SK-N-SH (cell line): ENCODE measurements around the gene PCDH18. TPM values are rescaled to one million over a fixed set of nuclear protein-coding genes. Genes with fewer than 3 reads are reported as not detected.

ENCODE experiments used
- CTCF ChIA-PET: fragments of 300-600, 350-600 bp; formaldehyde crosslinking; extraction: SDS; loops from one replicate; lab custom pipeline; 2021; lab: Yijun Ruan, JAX
- POLR2A ChIA-PET: fragments of 350-600 bp; sonication (Branson Sonifier 250); formaldehyde crosslinking; extraction: SDS; loops from one replicate; lab custom pipeline; 2020; ENCODE audit warnings: antibody characterized with exemption, inconsistent platforms; lab: Yijun Ruan, JAX
- DNase-seq: peaks from one replicate; pipeline ENCODE4 v3.0.0; 2012
- H2AFZ ChIP-seq: fragments of 200-600 bp; sonication (generic); 2 replicates; pipeline ENCODE4 v1.8.1; 2016; ENCODE audit warnings: antibody characterized with exemption, mild to moderate bottlenecking, low read depth
- H3F3A ChIP-seq: fragments of 200-600 bp; sonication (generic); replicated peaks from 2 replicates; pipeline ENCODE3; 2016; ENCODE audit warnings: antibody characterized with exemption, mild to moderate bottlenecking; ENCODE audit not compliant: insufficient read depth
- H3K27ac ChIP-seq, 2 experiments: fragments of 200-500 bp in 1 of 2; fragments of 200-600 bp in 1 of 2; sonication (Bioruptor generic) in 1 of 2; sonication (generic), shearing (Covaris generic) in 1 of 2; 2 replicates each; pipeline versions ENCODE4 v1.5.1 to v1.6.1; 2014 to 2016; ENCODE audit warnings: low read depth in 2 of 2, inconsistent platforms in 1 of 2, low read length in 1 of 2, mild to moderate bottlenecking in 1 of 2, mixed read lengths in 1 of 2
- H3K27me3 ChIP-seq: fragments of 200-600 bp; sonication (generic), shearing (Covaris generic); 2 replicates; pipeline ENCODE4 v1.6.1; 2016; ENCODE audit warnings: mixed run types; ENCODE audit not compliant: insufficient read depth
- H3K36me3 ChIP-seq, 2 experiments: fragments of 200-500 bp in 1 of 2; fragments of 200-600 bp in 1 of 2; sonication (Bioruptor generic) in 1 of 2; sonication (generic) in 1 of 2; replicated peaks in 1 of 2; 2 replicates each; pipeline versions ENCODE3 to v1.5.1; 2014 to 2016; ENCODE audit warnings: low read length in 1 of 2, mild to moderate bottlenecking in 1 of 2; ENCODE audit not compliant: insufficient read depth in 2 of 2, control insufficient read depth in 1 of 2
- H3K4me1 ChIP-seq, 2 experiments: fragments of 200-500 bp in 1 of 2; fragments of 200-600 bp in 1 of 2; sonication (Bioruptor generic) in 1 of 2; sonication (generic), shearing (Covaris generic) in 1 of 2; 2 replicates each; pipeline versions ENCODE4 v1.5.1 to v1.6.1; 2014 to 2016; ENCODE audit warnings: low read depth in 1 of 2, low read length in 1 of 2, mixed run types in 1 of 2; ENCODE audit not compliant: insufficient read depth in 2 of 2, control insufficient read depth in 1 of 2
- H3K4me2 ChIP-seq: fragments of 200-600 bp; sonication (generic), shearing (Covaris generic); 2 replicates; pipeline ENCODE4 v1.6.1; 2017; ENCODE audit warnings: mixed run types
- H3K4me3 ChIP-seq, 2 experiments: fragments of 200-500 bp in 1 of 2; fragments of 200-600 bp in 1 of 2; sonication (Bioruptor generic) in 1 of 2; sonication (generic), shearing (Covaris generic) in 1 of 2; 2 replicates each; pipeline versions ENCODE4 v1.5.1 to v1.8.1; 2014 to 2016; ENCODE audit warnings: low read depth in 2 of 2, inconsistent platforms in 1 of 2, low read length in 1 of 2, mild to moderate bottlenecking in 1 of 2, mixed read lengths in 1 of 2, moderate library complexity in 1 of 2
- H3K79me2 ChIP-seq: fragments of 200-600 bp; sonication (generic); 2 replicates; pipeline ENCODE4 v1.8.1; 2017; ENCODE audit warnings: mild to moderate bottlenecking; ENCODE audit not compliant: insufficient read depth
- H3K9ac ChIP-seq: fragments of 200-600 bp; sonication (generic); 2 replicates; pipeline ENCODE4 v1.6.1; 2017; ENCODE audit warnings: mixed run types
- H3K9me2 ChIP-seq: fragments of 200-600 bp; sonication (generic); 2 replicates; pipeline ENCODE4 v1.6.1; 2017; ENCODE audit warnings: mixed run types
- H3K9me3 ChIP-seq: fragments of 200-600 bp; sonication (generic); 2 replicates; pipeline ENCODE4 v1.6.1; 2017; ENCODE audit warnings: mixed run types, mild to moderate bottlenecking, moderate library complexity
- H4K20me1 ChIP-seq: fragments of 200-600 bp; sonication (generic); 2 replicates; pipeline ENCODE4 v1.6.1; 2017; ENCODE audit warnings: mild to moderate bottlenecking, mixed run types; ENCODE audit not compliant: insufficient read depth
- ELF1 ChIP-seq: IDR thresholded peaks from 2 replicates; pipeline ENCODE4 v1.4.0; 2012
- EP300 ChIP-seq, 2 experiments: IDR thresholded peaks; 2 replicates each; pipeline versions ENCODE4 v1.4.0 to v1.6.1; 2012; ENCODE audit warnings: borderline replicate concordance in 1 of 2, low read depth in 1 of 2, low read length in 1 of 2
- FOSL2 ChIP-seq: IDR thresholded peaks from 2 replicates; pipeline ENCODE4 v1.4.0; 2012; ENCODE audit warnings: low read depth, mild to moderate bottlenecking, moderate library complexity, borderline replicate concordance
- JUND ChIP-seq: IDR thresholded peaks from 2 replicates; pipeline ENCODE4 v1.4.0; 2012
- MXI1 ChIP-seq: IDR thresholded peaks from 2 replicates; pipeline ENCODE4 v1.6.1; 2012; ENCODE audit warnings: mild to moderate bottlenecking, low read depth, low read length, improper control_type of control experiment
- NFIC ChIP-seq: IDR thresholded peaks from 2 replicates; pipeline ENCODE4 v1.4.0; 2012; ENCODE audit warnings: borderline replicate concordance
- PBX3 ChIP-seq: IDR thresholded peaks from 2 replicates; pipeline ENCODE4; 2012
- POLR2AphosphoS5 ChIP-seq: IDR thresholded peaks from 2 replicates; pipeline ENCODE4 v1.6.1; 2012; ENCODE audit warnings: low read depth, low read length
- RAD21 ChIP-seq: IDR thresholded peaks from 2 replicates; pipeline ENCODE4 v1.6.1; 2012; ENCODE audit warnings: mild to moderate bottlenecking, low read length
- SIN3A ChIP-seq: IDR thresholded peaks from 2 replicates; pipeline ENCODE4 v1.6.1; 2012; ENCODE audit warnings: low read depth, mild to moderate bottlenecking, low read length, moderate library complexity, borderline replicate concordance
- SMC3 ChIP-seq: IDR thresholded peaks from 2 replicates; pipeline ENCODE4 v1.6.1; 2012; ENCODE audit warnings: low read depth, low read length, improper control_type of control experiment
- TAF1 ChIP-seq: IDR thresholded peaks from 2 replicates; pipeline ENCODE4 v1.6.1; 2012; ENCODE audit warnings: low read depth, mild to moderate bottlenecking, low read length, moderate library complexity, borderline replicate concordance
- TCF12 ChIP-seq: IDR thresholded peaks from 2 replicates; pipeline ENCODE4 v1.4.0; 2012
- YY1 ChIP-seq: IDR thresholded peaks from 2 replicates; pipeline ENCODE4 v1.4.0; 2012; ENCODE audit warnings: low read depth, mild to moderate bottlenecking
- ZBTB33 ChIP-seq: IDR thresholded peaks from 2 replicates; pipeline ENCODE4 v1.4.0; 2012; ENCODE audit warnings: low read depth, borderline replicate concordance
- WGBS: methylation state at CpG from one replicate; pipeline ENCODE4 v1.1.6; 2017; ENCODE audit warnings: low lambda C conversion rate; 5-methylcytosine and 5-hydroxymethylcytosine counted together
- polyA plus RNA-seq, 3 experiments: library from polyadenylated mRNA; depleted of rRNA; stranded (reverse); fragments of >200 nt; gene quantifications; 2 replicates each; pipeline ENCODE4 v1.2.3, GENCODE V29; 2012

PCDH18 gene
- polyA plus RNA-seq, 1 of the 3 experiments (the other 2 are of a cell fraction) = 25.0 TPM

- DNase-seq = no peak
- Histone ChIP-seq H3K27me3 (no peaks in the 10 kb centered on the region), H3K4me2 (no peak overlapping the region), H3K79me2 (peaks cover 62% of the 10 kb centered on the region), H3K9me2 (no peaks in the 10 kb centered on the region), H3K9ac (no peak overlapping the region; the same call in 1 of the 2 replicates), H3K9me3 (no peaks in the 10 kb centered on the region), H3K27ac (peak overlapping the region; percentile 64 to 78; a peak in 3 of 4 replicates), H3F3A (peaks cover 52% of the 10 kb centered on the region), H2AFZ (no peak overlapping the region), H4K20me1 (no peaks in the 10 kb centered on the region), H3K4me1 (peaks cover 6 to 22% of the 10 kb centered on the region in 2 experiments; a peak in 3 of 4 replicates), H3K4me3 (no peak overlapping the region), H3K36me3 (peaks cover 78 to 92% of the 10 kb centered on the region in 2 experiments)
- ChIA-PET POLR2A (no interaction called here), CTCF (no interaction called here)
- WGBS = 26% methylated on average over 1 of the region's 1 CpG
- TF ChIP-seq JUND = peak; percentile 25; the same call in 1 of the 2 replicates
- TF ChIP-seq PBX3 = peak; percentile 62
- TF ChIP-seq TCF12 = peak; percentile 73
- no peak for TF ChIP-seq RAD21
- TF ChIP-seq FOSL2 = 0 out of 2 replicates have a peak, but pooled peaks have one; percentile 9
- TF ChIP-seq ZBTB33 = no peak
- TF ChIP-seq TAF1 = no peak
- TF ChIP-seq EP300 (IDR thresholded peaks at IDR 0.05; ENCODE audit: borderline replicate concordance in 1 of 2, low read depth in 1 of 2, low read length in 1 of 2) = peak in 1 of 2 experiments; percentile 42; a peak in 1 of 4 replicates
Observed at GRCh38 chr4:137523329-137523728, 9.0 kb downstream of the PCDH18 start.

GRCh38 chr4:137521053-137521452 lies 11.2 kb downstream of the PCDH18 start:
- Histone ChIP-seq H3K4me3 (no peak overlapping the region), H3F3A (peaks cover 51% of the 10 kb centered on the region), H3K27ac (peak overlapping the region in 1 of 2 experiments; percentile 79; a peak in 3 of 4 replicates), H4K20me1 (no peaks in the 10 kb centered on the region), H3K9ac (no peak overlapping the region), H3K9me3 (no peaks in the 10 kb centered on the region), H2AFZ (no peak overlapping the region), H3K4me1 (peaks cover 3 to 22% of the 10 kb centered on the region in 2 experiments; a peak in 3 of 4 replicates), H3K36me3 (peaks cover 55 to 69% of the 10 kb centered on the region in 2 experiments), H3K27me3 (no peaks in the 10 kb centered on the region), H3K4me2 (no peak overlapping the region), H3K79me2 (peaks cover 39% of the 10 kb centered on the region), H3K9me2 (no peaks in the 10 kb centered on the region)
- 97% methylated on average over 5 of the region's 9 CpGs for WGBS
- no peak for DNase-seq
- POLR2A ChIA-PET = no interaction called here
- CTCF ChIA-PET = no interaction called here
- TF ChIP-seq POLR2AphosphoS5 (no peak), SMC3 (no peak), NFIC (no peak), SIN3A (no peak), ELF1 (no peak), YY1 (0 out of 2 replicates have a peak, but pooled peaks have one; percentile 40), MXI1 (no peak)
